Putamen (tissue), 1 donor: ENCODE results near the gene NEDD4L.
"Not testable (repeated sequence)": the region's sequence is repeated elsewhere in the genome, so short reads cannot be mapped to it uniquely, and the experiment has no call there.

ENCODE experiments used
- DNase-seq: peaks from one replicate; pipeline ENCODE4 v3.0.0-alpha.2; 2016; ENCODE audit warnings: low spot score

The NEDD4L gene

DNA sequence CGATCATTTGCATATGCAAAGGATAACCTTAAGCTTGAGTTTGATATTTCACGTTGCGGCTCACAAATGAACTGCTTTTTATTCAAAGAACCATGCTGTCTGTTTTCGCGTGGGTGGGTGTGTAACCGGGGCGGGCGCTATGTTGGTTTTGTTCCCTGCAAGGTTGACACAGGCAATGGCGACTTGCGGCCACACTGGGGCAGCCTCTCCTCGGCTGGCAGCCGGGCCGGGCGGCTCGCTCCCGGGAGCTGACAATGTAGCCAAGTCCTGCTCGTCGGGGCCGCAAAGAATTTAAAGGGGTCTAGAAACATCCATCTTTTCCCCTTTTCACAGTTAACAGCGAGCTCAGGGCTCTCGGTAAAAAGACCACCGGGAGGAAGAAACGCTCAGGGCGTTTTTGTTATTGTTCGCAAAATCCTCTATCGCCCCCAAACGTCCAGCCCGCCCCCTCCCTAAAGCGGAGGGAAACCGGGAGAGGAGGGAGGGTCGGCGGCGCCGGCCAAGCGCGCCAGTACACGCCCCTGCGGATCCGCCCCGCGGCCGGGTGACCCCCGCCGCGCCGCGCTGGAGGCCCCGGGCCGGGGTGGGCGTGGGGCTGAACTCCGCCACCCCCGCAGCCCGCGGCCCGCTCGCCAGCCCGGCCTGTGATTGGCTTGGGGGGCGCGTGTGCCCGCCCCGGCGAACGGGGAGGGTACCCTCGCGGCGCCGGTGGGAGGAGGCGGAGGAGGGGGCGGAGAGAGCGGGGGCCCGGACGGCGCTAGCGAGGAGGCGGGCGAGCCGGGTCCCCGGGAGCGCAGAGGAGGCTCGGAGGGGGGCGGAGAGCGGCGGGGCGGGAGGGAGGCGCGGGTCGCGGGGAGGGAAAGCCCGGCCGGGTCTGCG lies at the start of gene NEDD4L:
Gene NEDD4L, plus strand, starts transcription at position 736 of the 879 bp plus-strand sequence. CDS start 435 bp downstream, outside the sequence.
- DNase-seq, result peak; percentile 85

- no peak for DNase-seq
These were observed 48.7 kb upstream of the NEDD4L start for GRCh38 chr18:57995331-57995730.

DNA sequence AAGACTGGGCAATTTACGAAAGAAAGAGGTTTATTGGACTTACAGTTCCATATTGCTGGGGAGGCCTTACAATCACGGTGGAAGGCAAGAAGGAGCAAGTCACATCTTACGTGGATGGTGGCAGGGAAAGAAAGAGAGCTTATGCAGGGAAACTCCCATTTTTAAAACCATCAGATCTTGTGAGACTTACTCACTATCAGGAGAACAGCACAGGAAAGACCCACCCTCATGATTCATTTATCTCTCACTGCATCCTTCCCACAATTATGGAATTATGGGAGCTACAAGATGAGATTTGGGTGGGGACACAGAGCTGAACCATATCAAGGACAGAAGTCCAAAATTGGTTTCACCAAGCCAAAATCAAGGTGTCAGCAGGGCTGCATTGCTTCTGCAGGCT lies 47.1 kb upstream of the NEDD4L start:
- DNase-seq, result not testable (repeated sequence)

DNA sequence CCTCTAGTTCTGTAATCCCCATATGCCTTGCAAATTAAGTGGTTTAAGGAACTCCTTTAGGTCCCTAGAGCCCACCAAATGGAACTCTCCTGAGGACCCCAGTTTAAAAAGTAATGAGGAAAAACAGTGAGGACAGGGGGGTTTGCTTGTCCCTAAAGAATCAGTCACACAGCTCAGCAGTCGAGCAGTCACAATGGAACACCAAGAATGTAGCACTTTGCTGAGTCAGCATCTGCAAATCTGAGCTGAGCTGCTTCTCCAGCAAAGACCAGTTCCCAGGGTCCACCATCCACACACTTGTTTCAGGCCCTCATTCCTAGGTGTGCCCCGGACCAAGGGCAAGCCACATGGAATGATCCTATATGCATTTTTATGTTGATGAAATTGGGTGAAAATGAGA lies 46.2 kb upstream of the NEDD4L start:
- DNase-seq, result no peak

DNA sequence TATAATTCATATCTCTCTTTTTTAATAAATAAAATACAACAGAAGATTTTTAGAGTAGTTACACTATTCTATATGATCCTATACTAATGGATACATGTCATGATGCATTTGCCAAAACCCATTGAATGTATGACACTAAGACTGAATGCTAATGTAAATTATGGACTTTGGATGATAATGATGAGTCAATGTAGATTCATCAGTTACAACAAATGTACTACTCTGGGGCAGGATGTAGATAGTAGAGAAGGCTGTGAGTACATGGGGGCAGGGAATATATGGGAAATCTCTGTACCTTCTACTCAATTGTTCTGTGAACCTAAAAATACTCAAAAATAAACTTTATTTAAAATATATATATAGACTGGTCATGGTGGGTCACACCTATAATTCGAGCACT lies 45.6 kb upstream of the NEDD4L start:
- no peak for DNase-seq

- DNase-seq, result no peak
These were observed 39.7 kb upstream of the NEDD4L start for GRCh38 chr18:58004317-58004716.

- no peak for DNase-seq
These were observed 39.0 kb upstream of the NEDD4L start for GRCh38 chr18:58005011-58005410.

DNA sequence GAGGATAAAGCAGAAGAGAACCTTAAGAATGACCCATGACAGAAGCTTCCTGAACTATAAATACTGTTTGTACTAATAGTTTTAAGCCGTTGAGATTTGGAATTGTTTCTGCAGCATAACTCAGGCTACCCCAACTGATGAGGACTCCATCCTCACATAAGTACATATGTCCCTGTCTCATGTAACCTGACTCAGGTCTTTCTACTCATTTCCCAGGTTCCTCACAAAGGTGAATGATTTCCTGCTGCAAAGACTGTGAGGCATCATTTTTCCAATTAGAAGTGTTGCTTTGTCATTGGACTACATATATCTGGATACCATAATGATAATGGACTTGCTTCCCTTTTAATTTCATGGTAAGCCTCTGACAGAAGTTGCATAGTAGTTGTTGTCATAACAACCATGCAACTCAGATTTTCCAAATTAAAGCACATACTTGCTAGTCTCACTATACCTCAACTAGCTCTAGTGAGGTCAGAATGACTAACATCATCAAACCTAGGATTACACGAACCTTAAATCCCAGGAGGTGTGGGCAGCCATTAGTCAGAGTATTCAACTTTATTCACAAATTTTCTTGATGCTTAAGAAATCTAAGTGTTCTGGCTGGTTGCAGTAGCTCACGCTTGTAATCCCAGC lies 38.0 kb upstream of the NEDD4L start:
- no peak for DNase-seq

DNA sequence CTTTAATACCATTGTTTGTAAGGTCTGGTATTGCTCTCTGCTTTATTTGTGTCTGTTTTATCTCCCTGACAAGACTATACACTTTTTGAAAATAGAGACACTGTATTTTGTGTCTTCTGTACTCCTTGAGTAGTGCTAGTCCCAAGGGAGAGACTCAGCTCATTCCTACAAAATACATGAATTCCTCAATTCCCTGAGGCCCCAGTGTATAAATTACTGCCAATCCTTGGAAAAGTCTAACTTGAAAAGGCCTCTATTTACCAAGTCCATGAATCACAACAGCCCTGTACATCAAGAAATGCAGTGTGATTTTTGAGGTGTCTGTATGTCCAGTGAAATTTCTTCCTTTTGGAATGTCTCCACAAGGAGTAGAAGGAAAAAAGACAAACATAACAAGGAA lies 34.9 kb upstream of the NEDD4L start:
- no peak for DNase-seq

DNA sequence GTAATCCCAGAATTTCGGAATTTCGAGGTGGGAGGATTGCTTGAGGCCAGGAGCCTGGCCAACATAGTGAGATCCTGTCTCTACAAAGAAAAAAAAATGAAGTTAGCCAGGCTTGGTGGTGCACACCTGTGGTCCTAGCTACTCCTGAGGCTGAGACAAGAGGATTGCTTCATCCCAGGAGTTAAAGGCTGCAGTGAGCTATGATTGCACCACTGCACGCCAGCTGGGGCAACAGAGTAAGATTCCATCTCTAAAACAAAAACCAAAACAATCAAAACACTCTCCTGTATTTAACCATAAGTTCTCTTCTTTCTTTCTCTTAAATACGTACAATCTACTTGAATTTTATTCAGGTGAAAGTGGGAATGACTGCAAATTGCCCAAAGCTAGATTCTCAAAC lies 33.8 kb upstream of the NEDD4L start:
- no peak for DNase-seq

GRCh38 chr18:58012356-58012755 lies 31.7 kb upstream of the NEDD4L start:
- no peak for DNase-seq

DNA sequence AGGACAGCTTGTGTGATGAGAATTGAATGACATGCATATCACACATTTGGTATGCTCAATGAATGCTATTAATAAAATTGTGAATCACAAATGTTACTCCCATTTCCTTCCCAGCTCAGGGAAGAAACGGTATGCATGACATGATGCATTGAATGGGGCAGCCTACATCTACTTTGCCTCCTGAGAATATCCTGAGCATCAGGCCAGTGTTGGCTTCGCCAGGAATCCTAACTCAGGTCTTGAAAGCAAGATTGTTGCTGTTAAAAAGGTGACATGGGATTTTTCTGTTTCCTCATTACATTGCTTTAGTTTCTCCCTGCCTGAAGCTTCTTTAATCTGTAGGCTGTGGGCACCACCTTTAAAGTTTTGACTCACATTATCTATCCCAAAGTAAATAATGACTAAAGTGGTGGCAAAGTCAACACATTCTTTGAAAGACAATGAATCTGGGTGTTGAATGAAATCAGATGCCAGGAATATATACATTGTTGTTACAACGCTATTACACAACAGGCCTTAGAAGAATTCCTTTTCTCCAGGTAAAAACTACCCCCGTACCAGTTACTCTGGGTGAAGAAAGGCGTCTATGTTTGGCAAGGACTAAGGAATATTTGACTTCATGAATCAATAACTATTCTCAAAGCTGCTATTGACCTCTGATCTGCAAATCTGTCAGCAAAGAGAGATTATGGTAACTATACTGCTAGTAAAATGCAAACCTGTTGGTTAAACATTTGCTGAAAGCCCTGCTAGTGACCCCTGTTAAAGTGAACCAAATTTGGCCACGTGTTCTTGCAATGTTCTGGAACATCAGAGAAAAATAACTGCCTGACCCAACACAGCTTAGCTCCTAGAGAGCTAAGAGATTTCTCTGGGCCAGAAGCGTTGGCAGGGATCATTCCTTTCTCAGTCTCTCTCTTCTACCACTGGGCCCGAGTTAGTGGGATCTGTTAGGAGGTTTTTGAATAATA lies 30.5 kb upstream of the NEDD4L start:
- peak; percentile 38 for DNase-seq

DNA sequence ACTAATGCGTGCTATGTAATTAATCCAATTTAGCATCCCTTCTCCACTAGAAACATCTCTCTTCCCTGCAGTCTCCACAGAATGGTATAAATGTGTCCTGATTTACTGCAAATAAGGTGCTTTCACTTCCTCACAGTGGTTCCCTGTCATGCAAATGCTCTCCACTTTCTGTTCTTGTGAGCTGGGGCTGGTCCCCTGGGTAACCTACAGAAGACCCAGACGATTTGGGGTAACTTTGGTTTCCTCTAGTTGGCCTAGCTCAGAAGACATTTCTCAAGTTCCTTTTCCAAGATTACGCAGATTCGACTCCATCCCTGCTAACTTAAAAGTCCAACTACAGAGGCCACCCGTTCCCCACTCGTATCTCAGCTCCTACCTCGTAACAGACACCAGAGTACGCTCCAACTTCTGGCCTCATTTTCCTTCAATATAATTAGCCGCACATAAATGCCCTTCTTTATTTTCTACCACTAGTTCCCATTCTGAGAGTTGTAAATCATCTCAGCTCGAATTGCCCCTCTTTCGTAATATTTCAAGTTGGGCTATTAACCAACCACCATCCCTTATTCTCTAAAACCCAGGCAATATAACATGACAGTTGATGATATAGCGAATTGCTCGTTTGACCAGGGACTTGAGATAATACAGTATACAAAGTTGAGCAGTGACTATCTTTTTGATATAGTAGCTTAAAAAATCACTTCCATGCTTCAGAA lies 28.8 kb upstream of the NEDD4L start:
- DNase-seq, result peak; percentile 33

GRCh38 chr18:58017267-58017666 lies 26.8 kb upstream of the NEDD4L start:
- no peak for DNase-seq

- no peak for DNase-seq
These were observed 23.4 kb upstream of the NEDD4L start for GRCh38 chr18:58020567-58021107.

GRCh38 chr18:58021504-58021903 lies 22.5 kb upstream of the NEDD4L start:
- DNase-seq, result no peak

- DNase-seq, result no peak
These were observed 20.9 kb upstream of the NEDD4L start for GRCh38 chr18:58023108-58023507.

- DNase-seq, result no peak
These were observed 19.9 kb upstream of the NEDD4L start for GRCh38 chr18:58024139-58024538.

DNA sequence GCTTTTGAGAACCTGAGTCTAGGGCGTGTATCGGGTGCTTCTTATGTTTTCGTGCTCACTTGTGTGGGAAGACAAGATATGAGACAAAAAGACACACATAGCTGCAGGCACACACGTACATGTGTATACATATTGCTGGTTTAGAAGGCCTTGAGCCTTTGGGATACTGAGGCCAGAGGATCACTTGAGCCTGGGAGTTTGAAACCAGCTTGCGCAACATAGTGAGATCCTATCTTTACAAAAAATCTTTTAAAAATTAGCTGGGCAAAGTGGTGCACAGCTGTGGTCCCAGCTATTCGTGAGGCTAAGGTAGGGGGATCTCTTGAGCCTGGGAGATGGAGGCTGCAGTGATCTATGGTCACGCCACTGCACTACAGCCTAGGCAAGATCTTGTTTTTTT lies 18.8 kb upstream of the NEDD4L start:
- DNase-seq, result no peak

- no peak for DNase-seq
These were observed 18.3 kb upstream of the NEDD4L start for GRCh38 chr18:58025733-58026132.

- no peak for DNase-seq
These were observed 17.6 kb upstream of the NEDD4L start for GRCh38 chr18:58026395-58026794.
